Raji (cell line): ENCODE results near the gene LDLRAD3.

Source experiments
- POLR2A ChIP-seq: IDR thresholded peaks from 2 replicates; pipeline ENCODE4 v1.6.1; 2011; ENCODE audit warnings: low read depth, low read length, control low read depth; ENCODE audit not compliant: insufficient read depth

Gene LDLRAD3

DNA sequence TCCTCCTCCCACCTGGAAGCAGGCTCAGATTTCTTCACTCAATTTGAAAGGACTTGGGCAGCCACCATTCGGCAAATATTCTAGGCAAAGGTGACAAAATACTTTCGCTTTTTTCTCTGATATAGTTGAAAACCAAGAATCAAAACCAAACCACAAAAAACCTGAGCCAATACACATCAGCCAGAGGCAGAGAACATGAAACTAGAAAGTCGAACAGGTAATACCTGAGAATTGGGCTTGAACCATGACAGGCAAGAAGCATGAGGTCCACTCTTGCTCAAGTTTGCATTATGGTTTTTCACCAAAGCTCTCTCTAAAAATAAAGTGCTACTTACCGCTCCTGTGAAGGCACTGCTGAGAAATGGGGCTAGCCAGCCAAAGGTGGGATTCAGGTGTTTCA, 26.2 kb upstream of the LDLRAD3 start:
- no peak for TF ChIP-seq POLR2A

DNA sequence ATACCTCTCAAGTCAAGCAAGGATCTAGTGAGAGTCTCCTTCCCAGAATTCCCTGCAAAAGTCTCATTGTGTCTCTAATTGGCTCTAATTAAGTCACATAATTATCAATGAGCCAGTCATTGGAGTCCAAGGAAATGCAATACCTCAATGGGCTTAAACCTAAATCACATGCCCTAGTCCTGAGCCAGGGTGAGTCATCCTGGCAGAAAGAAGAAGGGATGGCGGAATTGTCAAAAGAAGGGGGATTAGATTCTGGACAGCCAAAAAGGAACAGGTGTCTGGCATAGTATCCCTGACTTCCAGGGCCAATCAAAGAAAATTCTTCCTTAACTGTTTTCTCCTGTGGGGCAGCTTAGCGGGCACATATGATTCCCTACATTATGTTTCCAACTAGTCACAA, 25.1 kb upstream of the LDLRAD3 start:
- TF ChIP-seq POLR2A: no peak

GRCh38 chr11:35919244-35919643, 24.6 kb upstream of the LDLRAD3 start:
- TF ChIP-seq POLR2A: no peak

DNA sequence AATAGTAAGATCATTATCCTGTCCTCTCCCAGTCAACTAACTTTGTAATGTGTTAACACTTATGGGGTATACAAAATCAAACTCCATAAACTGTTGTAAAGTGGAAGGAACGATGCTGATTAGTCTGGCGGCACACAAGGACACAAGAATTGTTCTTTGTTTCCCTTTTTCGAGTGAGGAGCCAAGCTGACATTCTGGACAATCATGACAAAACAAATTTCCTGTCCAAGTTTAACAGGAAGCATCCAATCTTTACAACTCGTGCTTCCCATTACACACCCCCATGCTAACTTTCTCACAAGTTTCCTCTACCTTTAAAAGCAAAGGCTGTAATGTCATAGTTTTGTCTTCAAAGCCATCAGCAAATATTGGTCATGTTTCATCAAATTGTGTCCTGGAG, 20.4 kb upstream of the LDLRAD3 start:
- TF ChIP-seq POLR2A: no peak

GRCh38 chr11:35924811-35925210, 19.1 kb upstream of the LDLRAD3 start:
- TF ChIP-seq POLR2A: no peak

- no peak for TF ChIP-seq POLR2A
These were observed 16.8 kb upstream of the LDLRAD3 start for GRCh38 chr11:35927104-35927503.

DNA sequence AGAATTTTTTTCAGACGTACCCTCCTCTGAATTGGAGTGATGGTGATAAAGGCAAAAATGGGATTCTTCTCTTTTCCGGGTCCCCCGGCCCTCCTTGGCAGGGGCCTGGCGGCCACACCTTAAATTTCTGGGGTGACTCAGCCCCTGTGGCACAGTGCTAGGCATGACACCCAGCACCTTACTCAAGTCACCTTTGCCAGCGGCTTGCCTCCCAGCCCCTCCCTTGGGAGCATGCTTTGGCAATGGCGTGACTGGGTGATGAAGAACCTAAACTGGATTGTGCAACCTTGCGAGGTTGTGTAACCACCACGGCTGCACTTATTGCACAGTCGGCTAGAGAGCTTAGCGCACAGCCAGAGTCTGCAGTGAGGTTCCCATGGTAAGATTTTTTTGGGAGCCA, 16.2 kb upstream of the LDLRAD3 start:
- TF ChIP-seq POLR2A: no peak

- TF ChIP-seq POLR2A: no peak
These were observed 15.0 kb upstream of the LDLRAD3 start for GRCh38 chr11:35928688-35929395.

DNA sequence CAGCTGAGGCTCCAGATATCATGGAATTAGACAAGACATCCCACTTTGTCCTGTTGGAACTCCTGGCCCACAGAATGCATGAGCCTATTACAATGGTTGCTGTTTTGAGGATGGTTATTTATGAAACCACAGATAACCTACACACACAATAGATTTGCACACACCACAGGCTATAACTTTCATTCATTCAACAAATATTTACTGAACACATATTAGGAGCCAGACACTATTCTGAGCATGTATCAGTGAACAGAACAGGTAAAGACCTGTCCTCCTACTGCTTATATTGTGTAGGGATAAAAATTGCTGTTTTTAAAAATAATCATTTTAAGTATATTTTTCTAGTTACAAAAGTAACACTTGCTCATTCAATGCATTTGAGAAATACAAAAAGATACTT, 13.4 kb upstream of the LDLRAD3 start:
- TF ChIP-seq POLR2A: no peak

DNA sequence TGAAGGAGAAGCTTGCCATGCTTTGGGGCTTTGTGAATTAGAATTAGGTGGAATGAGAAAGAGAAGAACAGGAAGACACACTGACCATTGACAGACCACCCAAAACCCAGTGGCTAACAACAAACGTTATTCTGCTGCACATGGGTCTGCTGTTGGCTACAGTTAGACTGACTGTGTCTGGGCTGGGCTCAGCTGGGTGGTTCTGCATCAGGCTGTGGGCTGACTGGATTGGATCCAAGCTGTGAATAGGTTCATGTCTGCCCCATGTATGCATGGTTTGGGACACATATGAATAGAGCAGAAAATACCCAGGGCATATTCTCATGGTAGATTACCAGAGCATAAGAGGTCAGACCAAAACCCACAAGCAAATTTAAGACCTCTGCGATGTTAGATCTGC, 11.7 kb upstream of the LDLRAD3 start:
- no peak for TF ChIP-seq POLR2A

DNA sequence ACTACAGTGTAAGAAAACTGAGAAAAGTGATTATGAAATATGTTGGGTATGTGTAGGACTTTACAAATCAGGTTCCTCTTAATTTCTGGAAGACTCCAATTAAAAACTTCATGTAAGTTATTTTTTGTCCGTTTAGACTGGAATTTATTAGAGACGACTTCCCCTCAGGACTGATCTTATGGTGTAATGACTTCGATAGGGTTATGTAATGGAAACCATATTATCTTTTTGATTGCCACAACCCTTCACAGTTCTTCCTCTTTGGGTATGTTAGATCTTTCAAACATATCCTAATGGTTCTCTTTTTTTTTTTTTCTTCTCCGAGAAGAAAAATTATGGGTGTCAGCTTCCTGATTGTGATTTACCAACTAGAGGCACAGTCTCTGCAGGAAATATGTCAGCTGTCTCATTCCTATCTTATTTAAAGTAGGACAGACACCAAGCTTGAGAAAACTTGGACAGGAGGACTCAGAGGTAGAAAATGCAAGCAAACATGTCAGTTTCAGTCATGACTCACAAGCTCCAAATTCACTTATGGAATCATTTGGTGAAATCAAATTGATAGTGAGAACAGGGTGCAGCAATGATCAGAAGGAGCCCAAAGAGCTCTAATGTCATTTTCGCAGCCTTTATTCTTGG, 11.1 kb upstream of the LDLRAD3 start:
- TF ChIP-seq POLR2A: no peak

- TF ChIP-seq POLR2A: no peak
These were observed 10.5 kb upstream of the LDLRAD3 start for GRCh38 chr11:35933320-35933871.

DNA sequence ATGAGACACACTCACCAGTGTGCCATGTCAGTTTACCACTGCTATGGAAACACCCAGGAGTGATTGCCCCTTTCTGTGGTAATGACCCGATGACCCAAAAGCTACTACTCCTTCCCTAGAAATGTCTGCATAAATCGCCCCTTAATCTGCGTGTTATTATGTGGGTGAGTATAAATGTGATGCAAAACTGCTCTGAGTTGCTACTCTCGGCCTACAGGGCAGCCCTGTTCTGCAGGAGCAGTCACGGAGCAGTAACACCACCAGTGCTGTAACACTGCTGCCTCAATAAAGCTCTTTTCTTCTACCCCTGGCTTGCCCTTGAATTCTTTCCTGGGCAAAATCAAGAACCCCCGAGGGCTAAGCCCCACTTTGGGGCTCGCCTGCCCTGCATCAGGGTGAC, 9.6 kb upstream of the LDLRAD3 start:
- no peak for TF ChIP-seq POLR2A

DNA sequence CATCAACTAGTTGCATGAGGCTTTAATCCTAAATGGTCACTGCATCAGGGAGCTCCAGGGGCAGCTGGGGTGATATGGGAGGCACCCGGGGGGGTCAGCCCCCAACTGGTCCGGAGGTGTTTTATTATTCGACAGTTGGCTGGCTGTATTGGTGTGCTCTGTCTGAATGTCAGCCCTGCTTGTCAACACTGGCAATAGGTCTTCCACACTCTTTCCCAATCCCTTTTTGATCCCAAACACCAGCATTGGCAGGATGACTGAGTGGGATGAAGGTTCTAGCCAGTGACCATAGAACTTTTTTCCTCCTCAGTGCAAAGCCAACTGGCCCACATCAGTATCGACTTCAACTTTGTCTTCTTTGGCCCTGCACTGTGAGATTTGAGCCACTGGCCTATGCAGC, 8.9 kb upstream of the LDLRAD3 start:
- no peak for TF ChIP-seq POLR2A

- no peak for TF ChIP-seq POLR2A
These were observed 8.5 kb upstream of the LDLRAD3 start for GRCh38 chr11:35935390-35935789.

DNA sequence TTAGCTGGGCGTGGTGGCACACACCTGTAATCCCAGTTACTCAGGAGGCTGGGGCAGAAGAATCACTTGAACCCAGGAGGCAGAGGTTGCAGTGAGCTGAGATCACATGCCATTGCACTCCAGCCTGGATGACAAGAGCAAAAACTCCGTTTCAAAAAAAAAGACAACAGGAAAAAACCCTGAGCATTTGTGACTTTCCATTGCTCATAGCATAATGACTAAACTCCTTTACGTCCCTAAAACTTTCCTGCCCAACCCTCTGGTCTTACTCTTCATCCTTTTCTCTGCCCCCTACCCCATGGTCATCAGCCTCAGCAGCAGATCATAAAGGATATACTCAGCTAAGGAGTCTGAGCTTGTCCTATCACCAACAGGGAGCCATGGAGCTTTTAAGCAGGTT, 6.8 kb upstream of the LDLRAD3 start:
- no peak for TF ChIP-seq POLR2A
